ENCODE results near the gene ACBD6. TPM values are rescaled to one million over a fixed set of nuclear protein-coding genes. Genes with fewer than 3 reads are reported as not detected.

Gene ACBD6
- polyA plus RNA-seq, 1 experiment, result 49.0 TPM

DNA sequence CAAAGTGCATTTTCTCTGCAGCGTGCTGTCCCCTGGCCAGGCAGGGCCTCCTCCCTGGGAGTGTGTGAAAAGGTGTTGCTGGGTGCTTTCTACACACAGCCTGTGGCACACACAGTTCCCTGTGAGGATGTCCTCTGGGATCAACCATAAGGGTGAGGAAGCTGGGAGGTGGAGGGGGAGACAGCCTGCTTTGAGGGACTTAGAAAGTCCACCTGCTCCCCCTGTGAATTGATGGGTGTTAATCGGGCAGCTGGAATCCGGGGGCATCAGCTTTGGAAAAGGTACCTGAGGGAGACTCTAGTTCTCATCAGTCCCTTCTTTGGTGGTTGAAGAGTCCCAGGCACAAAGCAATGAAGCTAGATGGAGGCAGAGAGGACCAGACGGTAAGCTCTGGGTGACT lies 236.5 kb downstream of the ACBD6 start:
- no peak overlapping the region for H3K4me3 ChIP-seq (ENCODE audit: low read depth, low read length)
- H3K36me3 ChIP-seq (ENCODE audit: control insufficient read depth, insufficient read depth, low read length), result no peaks in the 10 kb centered on the region
- peaks cover 5% of the 10 kb centered on the region for H3K27me3 ChIP-seq (ENCODE audit: control insufficient read depth, insufficient read depth, low read length)
- POLR2A ChIA-PET, result no interaction called here
- TF ChIP-seq, protein P1, sequence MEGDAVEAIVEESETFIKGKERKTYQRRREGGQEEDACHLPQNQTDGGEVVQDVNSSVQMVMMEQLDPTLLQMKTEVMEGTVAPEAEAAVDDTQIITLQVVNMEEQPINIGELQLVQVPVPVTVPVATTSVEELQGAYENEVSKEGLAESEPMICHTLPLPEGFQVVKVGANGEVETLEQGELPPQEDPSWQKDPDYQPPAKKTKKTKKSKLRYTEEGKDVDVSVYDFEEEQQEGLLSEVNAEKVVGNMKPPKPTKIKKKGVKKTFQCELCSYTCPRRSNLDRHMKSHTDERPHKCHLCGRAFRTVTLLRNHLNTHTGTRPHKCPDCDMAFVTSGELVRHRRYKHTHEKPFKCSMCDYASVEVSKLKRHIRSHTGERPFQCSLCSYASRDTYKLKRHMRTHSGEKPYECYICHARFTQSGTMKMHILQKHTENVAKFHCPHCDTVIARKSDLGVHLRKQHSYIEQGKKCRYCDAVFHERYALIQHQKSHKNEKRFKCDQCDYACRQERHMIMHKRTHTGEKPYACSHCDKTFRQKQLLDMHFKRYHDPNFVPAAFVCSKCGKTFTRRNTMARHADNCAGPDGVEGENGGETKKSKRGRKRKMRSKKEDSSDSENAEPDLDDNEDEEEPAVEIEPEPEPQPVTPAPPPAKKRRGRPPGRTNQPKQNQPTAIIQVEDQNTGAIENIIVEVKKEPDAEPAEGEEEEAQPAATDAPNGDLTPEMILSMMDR (IDR thresholded peaks at IDR 0.05; ENCODE audit: insufficient read depth, low read depth, low read length), result no peak
- no peak for DNase-seq (ENCODE audit: low read depth)
- CTCF ChIA-PET, result interaction anchor here (0.8 to 1.6 kb wide), 2 partner anchors 13 to 212 kb away, joined by 3 to 5 read pairs; no protein-coding TSS in a partner anchor

DNA sequence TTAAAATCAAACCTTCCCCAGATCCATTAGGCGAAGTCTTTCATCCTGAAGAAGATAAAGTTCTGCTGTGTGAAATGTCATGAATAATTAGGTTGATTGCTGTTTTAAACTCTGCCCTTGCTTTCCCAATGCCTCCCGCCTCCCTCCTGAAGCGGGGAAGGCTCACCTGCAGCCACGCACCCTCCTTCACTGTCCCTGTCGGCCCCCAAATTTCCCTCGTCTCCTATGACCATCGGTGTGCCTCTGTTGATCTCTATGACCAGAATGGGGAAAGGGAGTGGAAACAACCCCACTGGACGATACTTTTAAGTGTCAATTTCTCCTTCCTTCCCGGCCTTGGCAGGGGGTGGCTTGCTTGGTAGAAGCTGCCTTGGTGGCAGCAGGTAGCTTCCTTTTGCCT lies 237.2 kb downstream of the ACBD6 start:
- DNase-seq (ENCODE audit: low read depth), result no peak
- Histone ChIP-seq H3K27me3 (ENCODE audit: control insufficient read depth, insufficient read depth, low read length) (peaks cover 5% of the 10 kb centered on the region), H3K36me3 (ENCODE audit: control insufficient read depth, insufficient read depth, low read length) (no peaks in the 10 kb centered on the region), H3K4me3 (ENCODE audit: low read depth, low read length) (no peak overlapping the region)
- ChIA-PET CTCF (interaction anchor here (0.8 to 1.6 kb wide), 2 partner anchors 12 to 213 kb away, joined by 3 to 5 read pairs; no protein-coding TSS in a partner anchor), POLR2A (no interaction called here)
- TF ChIP-seq, protein P1 (IDR thresholded peaks at IDR 0.05; ENCODE audit: insufficient read depth, low read depth, low read length), result no peak

DNA sequence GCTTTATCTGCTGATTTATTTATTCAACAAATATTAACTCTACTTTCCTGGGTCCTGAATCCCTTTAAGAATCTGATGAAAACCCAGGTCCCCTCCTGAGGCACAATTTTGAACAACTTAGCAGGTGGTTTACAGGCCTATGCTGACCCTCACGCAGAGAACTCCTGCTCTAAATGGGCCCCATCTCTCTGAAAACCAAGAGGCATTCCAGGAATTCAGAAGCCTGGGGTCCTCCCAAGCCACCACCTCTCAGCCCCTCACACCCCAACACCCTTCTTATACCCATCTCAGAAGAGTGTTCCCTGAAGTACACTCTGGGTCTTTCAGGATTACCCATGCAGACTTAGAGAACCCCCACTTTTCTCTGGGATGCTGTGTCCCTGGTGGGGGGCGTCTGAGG lies 237.8 kb downstream of the ACBD6 start:
- CTCF ChIA-PET, result no interaction called here

DNA sequence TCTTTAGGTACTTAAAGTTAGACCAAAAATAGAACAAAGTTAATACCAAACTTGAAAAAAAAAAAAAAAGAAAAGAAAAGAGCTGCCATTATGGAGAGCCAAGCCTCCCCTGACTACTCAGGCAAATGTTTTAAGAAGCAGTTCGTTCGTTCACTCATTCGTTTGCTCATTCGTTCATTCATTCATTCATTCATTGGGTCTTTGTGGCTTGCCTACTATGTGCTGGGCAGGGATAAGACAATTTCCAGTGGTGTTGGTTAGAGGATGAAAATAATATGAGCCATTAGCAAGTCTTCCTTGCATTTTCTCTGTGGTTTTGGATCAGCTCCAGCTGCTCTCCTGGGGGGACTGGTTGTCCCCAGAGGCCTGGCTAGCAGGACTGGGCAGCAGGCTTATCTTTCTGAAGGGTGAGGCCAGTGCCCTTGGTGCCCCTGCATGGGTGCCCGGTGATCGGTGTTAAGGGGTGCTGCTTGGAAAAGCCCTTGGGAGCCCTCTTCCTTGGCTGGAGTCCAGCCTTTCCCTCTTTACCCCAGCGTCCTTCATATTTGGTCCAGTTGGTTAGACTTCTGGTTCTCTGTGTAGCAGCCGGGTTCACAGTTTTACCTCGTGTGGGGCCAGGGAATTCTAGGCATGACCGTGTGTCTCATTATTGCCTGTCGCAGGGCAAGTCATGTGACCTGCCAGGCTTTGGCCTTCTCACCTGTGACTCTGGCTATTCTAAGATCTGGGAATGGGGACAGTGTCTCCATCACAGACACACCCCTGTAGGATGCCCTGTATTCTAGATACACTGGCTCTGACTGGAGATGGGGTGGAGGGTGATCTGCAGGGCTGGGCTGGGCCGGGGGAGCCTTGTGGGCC lies 239.5 kb downstream of the ACBD6 start:
- peaks cover 9% of the 10 kb centered on the region for H3K27me3 ChIP-seq (ENCODE audit: control insufficient read depth, insufficient read depth, low read length)
- DNase-seq (ENCODE audit: low read depth), result no peak

More for the DNA sequence above, 237.8 kb downstream of the ACBD6 start:
- Histone ChIP-seq H3K4me3 (ENCODE audit: low read depth, low read length) (no peak overlapping the region), H3K27me3 (ENCODE audit: control insufficient read depth, insufficient read depth, low read length) (peaks cover 5% of the 10 kb centered on the region), H3K36me3 (ENCODE audit: control insufficient read depth, insufficient read depth, low read length) (no peaks in the 10 kb centered on the region)
- TF ChIP-seq, protein P1 (IDR thresholded peaks at IDR 0.05; ENCODE audit: insufficient read depth, low read depth, low read length), result no peak
- DNase-seq (ENCODE audit: low read depth), result no peak
- POLR2A ChIA-PET, result no interaction called here

More for the DNA sequence above, 239.5 kb downstream of the ACBD6 start:
- POLR2A ChIA-PET, result interaction anchor here (0.6 kb wide), 1 partner anchor 28 kb away, joined by 3 read pairs; no protein-coding TSS in a partner anchor
- Histone ChIP-seq H3K4me3 (ENCODE audit: low read depth, low read length) (no peak overlapping the region), H3K36me3 (ENCODE audit: control insufficient read depth, insufficient read depth, low read length) (no peaks in the 10 kb centered on the region)
- TF ChIP-seq, protein P1 (IDR thresholded peaks at IDR 0.05; ENCODE audit: insufficient read depth, low read depth, low read length), result no peak
- CTCF ChIA-PET, result interaction anchor here (0.6 to 1.9 kb wide), 2 partner anchors 10 to 273 kb away, joined by 3 to 6 read pairs; no protein-coding TSS in a partner anchor

All from BJ (cell line).